Bronchial epithelial cell (primary cell): Measurements from ENCODE around the gene ALPK3. TPM values are rescaled to one million over a fixed set of nuclear protein-coding genes. Genes with fewer than 3 reads are reported as not detected.
A peak's percentile ranks its signal among the peaks of the same experiment; 100 is the strongest.

Experiments
- DNase-seq: peaks from one replicate; pipeline ENCODE4 v3.0.0-alpha.2; 2010; ENCODE audit warnings: low read depth
- FAIRE-seq: peaks from 2 replicates; lab custom pipeline; 2011; peaks lifted over from hg19 to GRCh38; lab: Jason Lieb, UNC
- H3K27me3 ChIP-seq: 2 replicates; pipeline ENCODE4 v1.5.1; 2011; ENCODE audit warnings: low read length; ENCODE audit not compliant: control insufficient read depth, insufficient read depth
- H3K36me3 ChIP-seq: 2 replicates; pipeline ENCODE4 v1.5.1; 2011; ENCODE audit warnings: low read length; ENCODE audit not compliant: control insufficient read depth, insufficient read depth
- H3K4me3 ChIP-seq: 2 replicates; pipeline ENCODE4 v1.5.1; 2011; ENCODE audit warnings: mild to moderate bottlenecking, low read depth, low read length, control low read depth
- total RNA-seq: library from RNA; depleted of rRNA; stranded (reverse); fragments of >200 nt; gene quantifications from 2 replicates; pipeline ENCODE4 v1.2.1, GENCODE V29; 2014
- TF ChIP-seq, protein P1 (sequence below): IDR thresholded peaks from 2 replicates; pipeline ENCODE4 v1.5.1; 2011; ENCODE audit warnings: mild to moderate bottlenecking, moderate library complexity, low read length, control low read depth, inconsistent platforms; ENCODE audit not compliant: insufficient read depth, severe bottlenecking

Gene ALPK3
- total RNA-seq, 1 donor from 2014 or later, result 0.26 TPM

GRCh38 chr15:84831613-84832012 lies 14.5 kb downstream of the ALPK3 start:
- FAIRE-seq (no peak), DNase-seq (no peak)
- Histone ChIP-seq H3K27me3 (no peaks in the 10 kb centered on the region), H3K4me3 (no peak overlapping the region), H3K36me3 (no peaks in the 10 kb centered on the region)
- TF ChIP-seq, protein P1, sequence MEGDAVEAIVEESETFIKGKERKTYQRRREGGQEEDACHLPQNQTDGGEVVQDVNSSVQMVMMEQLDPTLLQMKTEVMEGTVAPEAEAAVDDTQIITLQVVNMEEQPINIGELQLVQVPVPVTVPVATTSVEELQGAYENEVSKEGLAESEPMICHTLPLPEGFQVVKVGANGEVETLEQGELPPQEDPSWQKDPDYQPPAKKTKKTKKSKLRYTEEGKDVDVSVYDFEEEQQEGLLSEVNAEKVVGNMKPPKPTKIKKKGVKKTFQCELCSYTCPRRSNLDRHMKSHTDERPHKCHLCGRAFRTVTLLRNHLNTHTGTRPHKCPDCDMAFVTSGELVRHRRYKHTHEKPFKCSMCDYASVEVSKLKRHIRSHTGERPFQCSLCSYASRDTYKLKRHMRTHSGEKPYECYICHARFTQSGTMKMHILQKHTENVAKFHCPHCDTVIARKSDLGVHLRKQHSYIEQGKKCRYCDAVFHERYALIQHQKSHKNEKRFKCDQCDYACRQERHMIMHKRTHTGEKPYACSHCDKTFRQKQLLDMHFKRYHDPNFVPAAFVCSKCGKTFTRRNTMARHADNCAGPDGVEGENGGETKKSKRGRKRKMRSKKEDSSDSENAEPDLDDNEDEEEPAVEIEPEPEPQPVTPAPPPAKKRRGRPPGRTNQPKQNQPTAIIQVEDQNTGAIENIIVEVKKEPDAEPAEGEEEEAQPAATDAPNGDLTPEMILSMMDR, result no peak

DNA sequence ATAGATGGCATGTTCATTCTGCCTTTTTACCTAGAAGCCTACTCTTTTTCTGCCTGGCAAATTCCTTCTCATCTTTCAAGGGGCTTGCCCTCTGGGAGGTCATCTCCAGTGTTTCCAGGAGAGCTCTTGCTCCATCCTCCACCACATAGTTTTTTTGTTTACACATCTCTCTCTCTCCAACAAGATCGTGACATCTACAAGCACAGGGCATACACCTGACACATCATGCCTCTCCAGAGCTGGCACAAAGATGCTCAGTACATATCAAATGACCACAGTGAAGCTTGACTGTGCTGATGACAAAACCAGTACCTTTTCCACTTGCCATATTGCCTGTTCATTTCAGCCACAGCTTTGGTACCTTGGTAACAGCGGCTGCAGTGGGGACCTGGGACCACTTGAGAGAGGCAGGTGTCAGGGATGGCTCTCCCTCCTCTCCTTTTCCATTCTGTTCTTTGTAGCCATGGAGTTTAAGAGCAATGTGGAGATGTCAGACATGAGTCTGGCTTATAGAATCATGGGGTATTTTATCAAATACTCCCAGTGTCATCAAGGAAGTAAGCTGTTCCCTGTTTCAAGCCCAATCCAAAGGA lies 15.4 kb downstream of the ALPK3 start:
- H3K4me3 ChIP-seq, result no peak overlapping the region
- H3K36me3 ChIP-seq, result no peaks in the 10 kb centered on the region
- no peak for FAIRE-seq
- no peak for DNase-seq
- TF ChIP-seq, protein P1, result no peak
- no peaks in the 10 kb centered on the region for H3K27me3 ChIP-seq

DNA sequence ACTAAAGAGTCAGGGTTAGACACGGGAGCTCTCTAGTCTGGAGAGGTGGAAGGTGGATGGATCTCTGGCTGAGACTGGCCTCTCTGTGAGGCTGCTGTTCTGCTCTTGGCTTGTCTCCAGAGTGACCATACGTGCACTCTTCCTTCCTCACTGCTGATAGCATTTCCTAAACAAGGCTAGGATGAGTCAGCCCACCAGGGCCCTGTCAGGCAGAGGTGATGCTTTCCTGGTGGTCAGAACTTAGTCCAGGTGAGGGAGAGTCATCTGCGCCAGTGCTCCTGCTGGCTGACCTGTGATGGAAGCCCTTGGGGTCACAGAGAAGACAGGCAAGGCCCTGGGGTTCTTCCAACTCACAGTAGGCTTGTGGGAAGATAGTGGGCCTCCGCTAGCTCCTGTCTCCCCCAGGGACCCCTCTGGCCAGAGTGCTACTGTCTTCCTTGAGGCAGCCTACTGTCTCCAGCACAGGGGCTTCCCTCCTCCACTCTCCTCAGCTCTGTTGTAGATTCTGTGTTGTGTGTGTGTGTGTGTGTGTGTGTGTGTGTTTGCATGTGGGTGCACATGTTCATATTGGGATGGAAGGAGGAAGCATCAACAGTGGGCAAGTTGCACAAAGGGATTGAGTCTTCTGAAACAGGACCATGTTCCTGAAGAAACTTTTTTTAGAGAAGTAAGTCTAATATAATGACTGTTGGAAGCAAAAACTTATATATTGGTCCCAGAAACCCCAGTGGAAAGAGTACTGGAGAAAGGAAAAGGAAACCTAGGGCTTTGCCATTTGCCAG lies 16.5 kb downstream of the ALPK3 start:
- TF ChIP-seq, protein P1, result no peak
- no peaks in the 10 kb centered on the region for H3K27me3 ChIP-seq
- DNase-seq (peak; percentile 41), FAIRE-seq (peak; percentile 28)
- H3K36me3 ChIP-seq, result no peaks in the 10 kb centered on the region
- H3K4me3 ChIP-seq, result no peak overlapping the region

- DNase-seq (no peak), FAIRE-seq (no peak)
- TF ChIP-seq, protein P1, result no peak
- H3K36me3 ChIP-seq, result no peaks in the 10 kb centered on the region
- no peak overlapping the region for H3K4me3 ChIP-seq
- no peaks in the 10 kb centered on the region for H3K27me3 ChIP-seq
These were observed 17.2 kb downstream of the ALPK3 start for GRCh38 chr15:84834229-84834955.

DNA sequence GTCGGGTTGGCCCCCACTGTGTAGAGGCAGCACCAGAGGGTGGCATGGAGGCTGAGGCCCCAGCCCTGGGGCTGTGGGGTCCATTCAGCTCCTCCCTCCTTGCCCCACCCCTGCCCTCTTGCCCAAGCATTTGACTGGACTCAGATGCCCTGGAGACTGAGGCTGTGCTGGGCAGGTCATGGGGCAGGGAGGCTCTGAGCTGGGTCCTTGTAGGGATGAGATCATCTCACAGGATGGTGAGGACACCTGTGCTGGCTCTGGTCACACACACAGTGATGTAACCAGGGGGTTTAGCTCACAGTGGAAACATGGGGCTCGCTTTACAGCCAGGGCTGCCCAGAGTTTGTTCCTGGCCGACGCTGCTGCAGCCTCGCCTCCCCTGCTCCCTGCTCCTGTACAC lies 17.8 kb downstream of the ALPK3 start:
- Histone ChIP-seq H3K36me3 (no peaks in the 10 kb centered on the region), H3K4me3 (no peak overlapping the region), H3K27me3 (no peaks in the 10 kb centered on the region)
- no peak for FAIRE-seq
- TF ChIP-seq, protein P1, result no peak
- no peak for DNase-seq
